Measurements from ENCODE around the gene GLE1. TPM values are rescaled to one million over a fixed set of nuclear protein-coding genes. Genes with fewer than 3 reads are reported as not detected.

The GLE1 gene
- total RNA-seq, 1 experiment from 2014 or later = 45.0 TPM

- DNase-seq (ENCODE audit: low read depth) = no peak
Observed at GRCh38 chr9:128588581-128589233, 84.2 kb downstream of the GLE1 start.

Small RNAs within 50 kb of the gene (small RNA-seq; reads per million reads assigned to genes)
- gene RNU7-171P = not detected

Other genes with a start within 250 kb of the GLE1 start
- 38.3 and 40.7 TPM in 2 replicates for gene GOLGA2, start 228.7 kb upstream of the GLE1 start, total RNA-seq (2014; rRNA removed; shearing (Covaris generic))
- 51.9 and 52.7 TPM in 2 replicates for gene SWI5, start 228.4 kb upstream of the GLE1 start, total RNA-seq (2014; rRNA removed; shearing (Covaris generic))
- 86.2 and 88.7 TPM in 2 replicates for gene TRUB2, start 182.3 kb upstream of the GLE1 start, total RNA-seq (2014; rRNA removed; shearing (Covaris generic))
- 68.9 and 77.9 TPM in 2 replicates for gene COQ4, start 181.9 kb upstream of the GLE1 start, total RNA-seq (2014; rRNA removed; shearing (Covaris generic))
- gene SLC27A4, start 164.2 kb upstream of the GLE1 start, total RNA-seq (2014; rRNA removed; shearing (Covaris generic)) = 65.8 and 68.4 TPM in 2 replicates
- gene URM1, start 133.3 kb upstream of the GLE1 start, total RNA-seq (2014; rRNA removed; shearing (Covaris generic)) = 110 and 136 TPM in 2 replicates
- 60.9 and 65.5 TPM in 2 replicates for gene CERCAM, start 83.9 kb upstream of the GLE1 start, total RNA-seq (2014; rRNA removed; shearing (Covaris generic))
- 37.1 and 39.8 TPM in 2 replicates for gene ODF2, start 48.7 kb upstream of the GLE1 start, total RNA-seq (2014; rRNA removed; shearing (Covaris generic))
- 177 and 204 TPM in 2 replicates for gene SPTAN1, start 47.9 kb downstream of the GLE1 start, total RNA-seq (2014; rRNA removed; shearing (Covaris generic))
- 134 and 149 TPM in 2 replicates for gene DYNC2I2, start 152.1 kb downstream of the GLE1 start, total RNA-seq (2014; rRNA removed; shearing (Covaris generic))
- gene SET, start 184.5 kb downstream of the GLE1 start, total RNA-seq (2014; rRNA removed; shearing (Covaris generic)) = 595 and 720 TPM in 2 replicates
- gene PKN3, start 197.8 kb downstream of the GLE1 start, total RNA-seq (2014; rRNA removed; shearing (Covaris generic)) = 4.8 TPM in 2 replicates
- gene ZDHHC12, start 219.4 kb downstream of the GLE1 start, total RNA-seq (2014; rRNA removed; shearing (Covaris generic)) = 61.1 and 88.3 TPM in 2 replicates

All from HT1080 (cell line).